Stomach (tissue), 4 donors: ENCODE data around the gene GJA5.

ENCODE experiments used
- EP300 ChIP-seq: sonication (generic); formaldehyde crosslinking; IDR thresholded peaks from one replicate; pipeline ENCODE4 v1.6.1; 2017; ENCODE audit warnings: antibody characterized with exemption
- POLR2A ChIP-seq, 4 donors: fragments of 450-650 bp; IDR thresholded peaks; one replicate each; pipeline ENCODE4 v1.6.1; 2016; ENCODE audit warnings: antibody characterized with exemption in 4 of 4, control low read depth in 2 of 4, mild to moderate bottlenecking in 1 of 4, moderate library complexity in 1 of 4
- TF ChIP-seq, protein P1 (sequence below), 7 experiments: fragments of 450-650 bp in 4 of 7; fragments of 200-600 bp in 3 of 7; sonication (generic) in 3 of 7; IDR thresholded peaks; one replicate each; pipeline ENCODE4 v1.5.1; 2016 to 2019; ENCODE audit warnings: antibody characterized with exemption in 7 of 7, control low read depth in 2 of 7, mild to moderate bottlenecking in 1 of 7

DNA sequence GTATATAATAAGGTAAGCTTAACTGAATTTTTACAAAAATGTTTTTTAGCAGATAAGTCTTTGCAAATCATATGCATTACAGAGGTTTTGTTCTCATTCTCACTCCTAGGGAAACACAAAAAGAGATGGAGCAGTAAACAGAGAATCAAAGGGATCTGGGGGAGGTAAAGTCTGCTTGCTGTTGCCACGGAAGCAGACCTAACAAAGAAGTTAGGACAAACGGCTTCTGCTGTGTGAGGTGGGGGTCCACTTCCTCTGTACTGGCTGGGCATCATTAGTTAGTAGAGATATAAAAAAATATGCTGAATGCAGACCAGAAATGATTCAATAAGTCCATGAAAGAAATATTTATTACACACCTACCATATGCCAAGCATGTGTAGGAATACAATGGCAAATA is 34.2 kb downstream of the GJA5 start:
- TF ChIP-seq, protein P1, sequence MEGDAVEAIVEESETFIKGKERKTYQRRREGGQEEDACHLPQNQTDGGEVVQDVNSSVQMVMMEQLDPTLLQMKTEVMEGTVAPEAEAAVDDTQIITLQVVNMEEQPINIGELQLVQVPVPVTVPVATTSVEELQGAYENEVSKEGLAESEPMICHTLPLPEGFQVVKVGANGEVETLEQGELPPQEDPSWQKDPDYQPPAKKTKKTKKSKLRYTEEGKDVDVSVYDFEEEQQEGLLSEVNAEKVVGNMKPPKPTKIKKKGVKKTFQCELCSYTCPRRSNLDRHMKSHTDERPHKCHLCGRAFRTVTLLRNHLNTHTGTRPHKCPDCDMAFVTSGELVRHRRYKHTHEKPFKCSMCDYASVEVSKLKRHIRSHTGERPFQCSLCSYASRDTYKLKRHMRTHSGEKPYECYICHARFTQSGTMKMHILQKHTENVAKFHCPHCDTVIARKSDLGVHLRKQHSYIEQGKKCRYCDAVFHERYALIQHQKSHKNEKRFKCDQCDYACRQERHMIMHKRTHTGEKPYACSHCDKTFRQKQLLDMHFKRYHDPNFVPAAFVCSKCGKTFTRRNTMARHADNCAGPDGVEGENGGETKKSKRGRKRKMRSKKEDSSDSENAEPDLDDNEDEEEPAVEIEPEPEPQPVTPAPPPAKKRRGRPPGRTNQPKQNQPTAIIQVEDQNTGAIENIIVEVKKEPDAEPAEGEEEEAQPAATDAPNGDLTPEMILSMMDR (IDR thresholded peaks at IDR 0.05) = no peak
- no peak for TF ChIP-seq POLR2A (IDR thresholded peaks at IDR 0.05)
- no peak for TF ChIP-seq EP300
